Trophoblast cell (in vitro differentiated cells and primary cell): Measurements from ENCODE around the gene EML6.

Experiments
- DNase-seq, 2 donors: peaks; one replicate each; pipeline ENCODE4 v3.0.0-alpha.2; 2016
- H2AFZ ChIP-seq: 2 replicates; pipeline ENCODE4 v1.6.1; 2013; ENCODE audit warnings: low read length, moderate library complexity, mild to moderate bottlenecking; ENCODE audit not compliant: insufficient read depth, poor library complexity
- H2AK5ac ChIP-seq: 2 replicates; pipeline ENCODE4 v1.6.1; 2013; ENCODE audit warnings: mild to moderate bottlenecking, low read length
- H2BK120ac ChIP-seq: 2 replicates; pipeline ENCODE4 v1.6.1; 2013; ENCODE audit warnings: low read length, mild to moderate bottlenecking, moderate library complexity; ENCODE audit not compliant: insufficient read depth, poor library complexity
- H2BK12ac ChIP-seq: 2 replicates; pipeline ENCODE4 v1.6.1; 2013; ENCODE audit warnings: mild to moderate bottlenecking, low read length, moderate library complexity
- H2BK5ac ChIP-seq: 2 replicates; pipeline ENCODE4 v1.6.1; 2013; ENCODE audit warnings: low read length, low read depth, moderate library complexity, mild to moderate bottlenecking; ENCODE audit not compliant: poor library complexity
- H3K14ac ChIP-seq: 2 replicates; pipeline ENCODE4 v1.6.1; 2013; ENCODE audit warnings: mild to moderate bottlenecking, low read length
- H3K18ac ChIP-seq: 2 replicates; pipeline ENCODE4 v1.6.1; 2013; ENCODE audit warnings: mild to moderate bottlenecking, low read length
- H3K23ac ChIP-seq: 2 replicates; pipeline ENCODE4 v1.6.1; 2013; ENCODE audit warnings: low read length
- H3K27ac ChIP-seq: 2 replicates; pipeline ENCODE4 v1.5.1; 2013; ENCODE audit warnings: low read depth, mild to moderate bottlenecking, inconsistent platforms, low read length, moderate library complexity
- H3K27me3 ChIP-seq: 2 replicates; pipeline ENCODE4 v1.6.1; 2013; ENCODE audit warnings: inconsistent platforms, mild to moderate bottlenecking, low read length, moderate library complexity; ENCODE audit not compliant: insufficient read depth
- H3K36me3 ChIP-seq, 2 experiments: 1 replicate in 1 of 2; 2 replicates in 1 of 2; pipeline ENCODE4 v1.6.1; 2013; ENCODE audit warnings: low read length in 2 of 2, mild to moderate bottlenecking in 2 of 2, moderate library complexity in 1 of 2; ENCODE audit not compliant: insufficient read depth in 2 of 2, control insufficient read depth in 1 of 2
- H3K4ac ChIP-seq: 2 replicates; pipeline ENCODE4 v1.6.1; 2013; ENCODE audit warnings: low read depth, mild to moderate bottlenecking, low read length, moderate library complexity
- H3K4me1 ChIP-seq, 2 experiments: 1 replicate in 1 of 2; 2 replicates in 1 of 2; pipeline ENCODE4 v1.6.1; 2013; ENCODE audit warnings: low read length in 2 of 2, mild to moderate bottlenecking in 2 of 2, moderate library complexity in 1 of 2; ENCODE audit not compliant: insufficient read depth in 2 of 2, control insufficient read depth in 1 of 2
- H3K4me2 ChIP-seq: 2 replicates; pipeline ENCODE4 v1.6.1; 2013; ENCODE audit warnings: inconsistent platforms, mild to moderate bottlenecking, low read length, moderate library complexity
- H3K4me3 ChIP-seq: 2 replicates; pipeline ENCODE4 v1.5.1; 2013; ENCODE audit warnings: mild to moderate bottlenecking, low read depth, low read length, inconsistent platforms
- H3K79me1 ChIP-seq: one replicate; pipeline ENCODE4 v1.6.1; 2013; ENCODE audit warnings: low read length
- H3K79me2 ChIP-seq: 2 replicates; pipeline ENCODE4 v1.6.1; 2013; ENCODE audit warnings: low read length, mild to moderate bottlenecking; ENCODE audit not compliant: control insufficient read depth, insufficient read depth, poor library complexity
- H3K9ac ChIP-seq: 2 replicates; pipeline ENCODE4 v1.6.1; 2013; ENCODE audit warnings: mild to moderate bottlenecking, low read length
- H3K9me3 ChIP-seq: 2 replicates; pipeline ENCODE4 v1.6.1; 2013; ENCODE audit warnings: low read depth, mild to moderate bottlenecking, control low read depth, inconsistent platforms, low read length; ENCODE audit not compliant: insufficient read depth
- H4K12ac ChIP-seq: 2 replicates; pipeline ENCODE4 v1.6.1; 2013; ENCODE audit warnings: low read depth, mild to moderate bottlenecking, low read length, moderate library complexity
- H4K8ac ChIP-seq: 2 replicates; pipeline ENCODE4 v1.6.1; 2013; ENCODE audit warnings: low read depth, mild to moderate bottlenecking, low read length, moderate library complexity
- H4K91ac ChIP-seq: one replicate; pipeline ENCODE4 v1.6.1; 2013; ENCODE audit warnings: low read depth, mild to moderate bottlenecking, low read length, moderate library complexity
- WGBS: extraction: QIAGEN DNeasy Blood & Tissue Kit; methylation state at CpG from one replicate; pipeline ENCODE4 v1.1.7; 2013; ENCODE audit warnings: missing lambda C conversion rate; ENCODE audit not compliant: insufficient read length, insufficient coverage; ENCODE audit errors: extremely low coverage; 5-methylcytosine and 5-hydroxymethylcytosine counted together

The EML6 gene

DNA sequence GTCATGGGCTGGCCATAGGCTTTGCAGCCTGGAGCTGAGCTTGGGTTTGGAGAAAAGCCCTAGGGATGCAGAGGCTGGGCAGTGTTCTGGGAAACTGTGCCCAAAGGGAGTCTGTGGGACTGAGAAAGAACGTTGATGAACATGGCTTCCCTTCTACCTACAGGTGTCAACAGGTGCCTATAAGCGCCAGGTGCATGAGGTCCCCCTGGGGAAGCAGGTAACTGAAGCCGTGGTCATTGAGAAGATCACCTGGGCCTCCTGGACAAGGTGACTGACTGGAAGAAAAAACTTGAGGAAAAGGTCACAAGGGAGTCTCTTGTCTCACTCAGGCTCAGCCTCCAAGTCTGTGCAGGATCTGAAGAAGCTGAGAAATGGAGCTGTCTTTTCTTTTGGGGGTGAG, 243.4 kb downstream of the EML6 start:
- Histone ChIP-seq H2BK5ac (no peak overlapping the region), H3K79me2 (no peaks in the 10 kb centered on the region), H3K14ac (no peak overlapping the region), H3K4me1 (peaks cover 0 to 9% of the 10 kb centered on the region in 2 experiments), H3K23ac (no peak overlapping the region), H4K12ac (no peak overlapping the region), H3K9ac (no peak overlapping the region), H3K27me3 (no peaks in the 10 kb centered on the region), H2BK120ac (no peak overlapping the region), H3K4me3 (no peak overlapping the region), H3K27ac (no peak overlapping the region), H3K36me3 (peaks cover 10 to 20% of the 10 kb centered on the region in 2 experiments), H4K91ac (no peak overlapping the region), H3K79me1 (no peaks in the 10 kb centered on the region), H2BK12ac (no peak overlapping the region), H3K9me3 (no peaks in the 10 kb centered on the region), H3K4me2 (no peak overlapping the region), H3K18ac (no peak overlapping the region), H4K8ac (no peak overlapping the region), H3K4ac (no peak overlapping the region), H2AK5ac (no peak overlapping the region), H2AFZ (no peak overlapping the region)
- no peak for DNase-seq
- WGBS: no CpG with 5 or more reads among the region's 3 CpGs

DNA sequence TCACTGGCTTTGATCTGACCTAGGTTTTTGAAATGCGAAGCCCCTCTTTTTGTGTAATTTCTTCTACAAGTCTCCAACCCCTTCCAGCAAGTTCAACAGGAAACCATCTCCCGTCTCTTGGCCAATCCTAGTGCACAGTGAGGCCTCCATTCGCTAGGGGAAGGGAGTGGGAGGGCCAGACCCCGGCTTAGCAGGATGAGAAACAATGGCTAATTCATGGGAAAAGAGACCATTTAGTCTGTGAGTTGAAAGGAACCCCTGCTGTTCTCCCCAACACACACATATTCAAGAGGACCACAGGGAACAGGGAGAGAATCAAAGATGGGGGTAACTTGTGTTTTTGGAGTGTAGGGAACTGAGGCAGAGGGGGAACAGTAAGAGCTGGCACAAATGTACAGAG, 243.8 kb downstream of the EML6 start:
- no peak overlapping the region for H3K18ac ChIP-seq
- H2BK12ac ChIP-seq: no peak overlapping the region
- H2AFZ ChIP-seq: no peak overlapping the region
- H3K4me2 ChIP-seq: no peak overlapping the region
- H3K9me3 ChIP-seq: no peaks in the 10 kb centered on the region
- no peak overlapping the region for H4K12ac ChIP-seq
- no peak overlapping the region for H3K9ac ChIP-seq
- no peak overlapping the region for H2BK5ac ChIP-seq
- no peaks in the 10 kb centered on the region for H3K27me3 ChIP-seq
- no peak overlapping the region for H3K14ac ChIP-seq
- no peak overlapping the region for H3K23ac ChIP-seq
- H3K79me1 ChIP-seq: no peaks in the 10 kb centered on the region
- no peak overlapping the region for H3K27ac ChIP-seq
- H4K8ac ChIP-seq: no peak overlapping the region
- no peak overlapping the region for H2BK120ac ChIP-seq
- WGBS: no CpG with 5 or more reads among the region's 4 CpGs
- no peak overlapping the region for H4K91ac ChIP-seq
- H3K4me3 ChIP-seq: no peak overlapping the region
- DNase-seq: no peak
- peaks cover 10 to 20% of the 10 kb centered on the region in 2 experiments for H3K36me3 ChIP-seq
- H2AK5ac ChIP-seq: no peak overlapping the region
- no peak overlapping the region for H3K4ac ChIP-seq
- H3K4me1 ChIP-seq: peaks cover 0 to 9% of the 10 kb centered on the region in 2 experiments
- H3K79me2 ChIP-seq: no peaks in the 10 kb centered on the region

DNA sequence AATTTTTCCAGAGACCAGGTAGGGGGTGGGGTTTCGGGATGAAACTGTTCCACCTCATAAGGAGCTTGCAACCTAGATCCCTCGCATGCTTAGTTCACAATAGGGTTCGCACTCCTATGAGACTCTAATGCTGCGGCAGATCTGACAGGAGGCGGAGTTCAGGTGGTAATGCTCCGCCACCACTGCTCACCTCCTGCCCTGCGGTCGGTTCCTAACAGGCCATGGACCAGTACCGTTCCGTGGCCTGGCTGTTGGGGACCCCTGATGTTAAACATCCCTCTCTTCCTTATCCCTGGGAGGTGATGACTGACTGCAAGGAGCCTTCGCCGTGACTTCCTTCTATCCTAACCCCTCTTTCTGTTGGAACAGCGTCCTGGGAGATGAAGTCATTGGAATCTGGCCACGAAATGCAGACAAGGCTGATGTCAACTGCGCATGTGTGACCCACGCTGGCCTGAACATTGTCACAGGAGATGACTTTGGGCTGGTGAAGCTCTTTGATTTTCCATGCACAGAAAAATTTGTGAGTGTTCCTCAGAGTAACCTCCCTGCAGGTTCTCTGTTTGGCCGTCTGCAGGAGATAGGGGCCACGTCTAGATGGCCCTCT, 244.4 kb downstream of the EML6 start:
- DNase-seq: peak in 1 of 2 donors; percentile 28
- no peak overlapping the region for H3K4me2 ChIP-seq
- no peak overlapping the region for H2AFZ ChIP-seq
- H3K18ac ChIP-seq: no peak overlapping the region
- H2BK120ac ChIP-seq: no peak overlapping the region
- peaks cover 10 to 21% of the 10 kb centered on the region in 2 experiments for H3K36me3 ChIP-seq
- H3K9me3 ChIP-seq: no peaks in the 10 kb centered on the region
- WGBS: no CpG with 5 or more reads among the region's 18 CpGs
- no peaks in the 10 kb centered on the region for H3K79me1 ChIP-seq
- no peak overlapping the region for H2BK12ac ChIP-seq
- peaks cover 0 to 9% of the 10 kb centered on the region in 2 experiments for H3K4me1 ChIP-seq
- no peak overlapping the region for H2BK5ac ChIP-seq
- no peak overlapping the region for H3K23ac ChIP-seq
- H2AK5ac ChIP-seq: no peak overlapping the region
- no peak overlapping the region for H3K4ac ChIP-seq
- no peaks in the 10 kb centered on the region for H3K79me2 ChIP-seq
- H4K8ac ChIP-seq: no peak overlapping the region
- H3K27ac ChIP-seq: no peak overlapping the region
- no peak overlapping the region for H4K91ac ChIP-seq
- no peak overlapping the region for H3K14ac ChIP-seq
- H3K9ac ChIP-seq: no peak overlapping the region
- no peaks in the 10 kb centered on the region for H3K27me3 ChIP-seq
- H3K4me3 ChIP-seq: no peak overlapping the region
- H4K12ac ChIP-seq: no peak overlapping the region

DNA sequence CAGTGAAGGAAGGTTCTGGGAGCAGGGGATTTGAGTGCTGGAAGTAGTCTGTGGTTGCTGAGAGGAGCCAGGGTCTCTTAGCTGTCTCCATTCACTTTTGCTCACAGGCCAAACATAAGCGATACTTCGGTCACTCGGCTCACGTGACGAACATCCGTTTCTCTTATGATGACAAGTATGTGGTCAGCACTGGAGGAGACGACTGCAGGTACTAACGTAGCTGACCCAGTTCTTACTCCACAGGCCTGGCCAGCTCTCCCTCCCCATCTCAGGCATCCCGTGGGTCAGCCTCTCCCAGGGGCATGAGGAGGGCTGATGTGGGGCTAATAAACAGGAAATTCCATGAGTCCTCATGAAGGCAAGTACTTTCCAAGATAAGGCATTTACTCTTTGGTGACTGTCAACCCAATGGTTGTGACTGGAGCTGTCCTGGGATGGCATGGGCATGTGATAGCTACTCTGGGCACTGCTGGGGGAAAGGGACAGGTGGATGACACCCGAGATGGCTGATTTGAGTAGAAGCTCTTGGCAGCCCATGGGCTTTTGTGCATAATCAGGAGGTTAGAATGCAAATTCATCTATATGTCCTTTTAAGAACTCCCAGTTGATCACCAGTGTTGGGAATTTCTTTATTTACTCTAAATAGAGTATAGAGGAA, 245.2 kb downstream of the EML6 start:
- H3K79me1 ChIP-seq: no peaks in the 10 kb centered on the region
- H3K4me1 ChIP-seq: peaks cover 0 to 9% of the 10 kb centered on the region in 2 experiments
- no peak overlapping the region for H3K4ac ChIP-seq
- H4K91ac ChIP-seq: no peak overlapping the region
- no peak overlapping the region for H3K18ac ChIP-seq
- peaks cover 10 to 22% of the 10 kb centered on the region in 2 experiments for H3K36me3 ChIP-seq
- DNase-seq: no peak
- no peak overlapping the region for H3K9ac ChIP-seq
- H3K4me2 ChIP-seq: no peak overlapping the region
- WGBS: no CpG with 5 or more reads among the region's 10 CpGs
- no peaks in the 10 kb centered on the region for H3K9me3 ChIP-seq
- H2BK12ac ChIP-seq: no peak overlapping the region
- no peaks in the 10 kb centered on the region for H3K79me2 ChIP-seq
- no peak overlapping the region for H3K4me3 ChIP-seq
- no peak overlapping the region for H3K27ac ChIP-seq
- no peaks in the 10 kb centered on the region for H3K27me3 ChIP-seq
- H4K12ac ChIP-seq: no peak overlapping the region
- H2BK5ac ChIP-seq: no peak overlapping the region
- H3K14ac ChIP-seq: no peak overlapping the region
- H2AFZ ChIP-seq: no peak overlapping the region
- H3K23ac ChIP-seq: no peak overlapping the region
- H2AK5ac ChIP-seq: no peak overlapping the region
- H4K8ac ChIP-seq: no peak overlapping the region
- H2BK120ac ChIP-seq: no peak overlapping the region
